GM21825 (cell line): ENCODE results near the gene THSD4.

Source experiments
- ATAC-seq: cut with Tn5 transposase; IDR thresholded peaks from one replicate; pipeline ENCODE4 v1.9.1; 2021; ENCODE audit warnings: mild to moderate bottlenecking, moderate library complexity; ENCODE audit not compliant: unreplicated experiment

The THSD4 gene

DNA sequence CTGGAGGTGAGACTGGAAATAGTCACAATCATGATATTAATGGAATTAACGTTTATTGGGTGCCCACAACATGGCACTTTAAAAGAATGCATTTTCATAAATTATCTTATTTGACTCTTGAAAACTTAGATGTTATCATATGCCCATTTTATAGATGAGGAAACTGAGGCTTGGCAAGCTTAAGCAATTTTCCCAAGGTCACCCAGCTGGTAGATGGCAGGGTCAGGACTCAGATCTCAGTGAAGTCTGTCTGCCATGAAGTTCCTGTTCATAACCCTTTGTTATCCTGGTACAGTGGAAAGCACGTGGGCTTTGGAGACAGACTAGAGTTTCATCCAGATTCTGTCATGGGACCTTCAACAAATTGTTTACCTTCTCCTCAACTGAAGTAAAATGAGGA lies 520.5 kb downstream of the THSD4 start:
- ATAC-seq: no peak

GRCh38 chr15:71638876-71639275 lies 523.6 kb downstream of the THSD4 start:
- no peak for ATAC-seq

- no peak for ATAC-seq
Observed at GRCh38 chr15:71639471-71639870, 524.2 kb downstream of the THSD4 start.

DNA sequence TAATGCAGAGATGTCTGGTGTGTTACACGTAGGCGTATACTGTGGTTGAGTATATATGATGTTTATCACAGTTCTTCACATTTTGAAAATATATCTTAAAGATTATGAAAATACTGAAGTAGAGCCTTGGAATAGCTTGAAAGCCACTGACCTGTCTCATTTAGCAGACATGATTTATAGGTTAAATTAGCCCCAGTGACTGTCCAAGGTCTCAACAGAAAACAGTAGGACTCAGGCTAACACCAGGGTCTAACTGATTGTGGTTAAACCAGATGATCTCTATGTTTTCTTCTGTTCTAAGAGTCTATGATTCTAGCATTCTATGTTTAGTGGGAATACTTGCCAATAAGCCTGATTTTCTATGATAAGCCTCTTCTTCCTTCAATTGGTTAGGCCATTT lies 528.6 kb downstream of the THSD4 start:
- ATAC-seq: no peak

- ATAC-seq: no peak
Observed at GRCh38 chr15:71646767-71647486, 531.7 kb downstream of the THSD4 start.

DNA sequence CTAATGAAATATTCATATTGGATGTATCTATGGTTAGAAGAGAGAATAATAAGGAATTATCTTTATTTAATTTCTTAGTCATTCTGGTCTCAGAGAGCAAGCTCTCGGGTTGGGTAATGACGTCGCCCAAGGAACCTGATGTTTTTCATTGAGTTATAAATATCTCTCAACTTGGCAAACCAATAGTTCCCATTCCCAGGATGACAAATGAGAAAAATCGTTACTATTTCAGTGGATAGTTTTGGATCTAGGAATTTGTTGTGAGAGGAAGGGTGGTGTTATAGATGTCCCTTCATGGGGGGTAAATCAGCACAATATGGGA lies 532.2 kb downstream of the THSD4 start:
- no peak for ATAC-seq

DNA sequence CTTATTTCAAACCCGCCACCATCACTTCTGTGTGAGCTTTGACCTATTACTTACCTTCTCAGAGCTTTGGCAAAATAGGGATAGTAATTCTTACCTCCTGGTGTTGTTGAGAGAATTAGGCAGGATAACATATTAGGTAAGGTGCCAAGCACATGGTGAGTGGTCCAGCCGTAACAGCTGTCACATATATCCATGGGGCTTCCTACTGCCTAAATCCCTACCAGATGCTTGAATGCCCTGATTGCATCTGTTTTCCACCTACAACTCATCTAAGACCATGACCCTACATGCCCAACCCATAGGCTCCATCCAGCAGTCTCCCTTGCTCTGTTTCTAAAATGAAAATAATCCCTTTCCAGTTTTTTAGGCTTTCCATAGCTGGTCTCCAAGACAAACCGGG lies 532.8 kb downstream of the THSD4 start:
- ATAC-seq: no peak

DNA sequence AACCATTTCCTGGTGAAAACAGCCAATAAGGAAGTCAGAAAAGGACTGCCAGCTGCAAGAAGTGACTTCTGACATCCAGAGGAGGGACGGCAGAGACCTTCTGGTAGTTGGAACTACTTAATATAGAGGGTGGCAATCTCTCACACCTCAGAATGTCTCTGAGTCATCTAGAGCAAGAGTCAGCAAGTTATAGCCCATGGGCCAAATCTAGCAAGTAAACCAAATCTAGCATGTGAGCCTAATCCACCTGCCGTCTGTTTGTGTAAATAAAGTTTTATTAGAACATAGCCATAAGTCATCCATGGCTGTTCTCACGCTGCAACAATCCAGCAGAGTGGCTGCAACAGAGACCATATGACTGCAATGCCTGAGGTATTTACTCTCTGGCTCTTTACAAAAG lies 534.6 kb downstream of the THSD4 start:
- no peak for ATAC-seq

GRCh38 chr15:71650603-71651002 lies 535.3 kb downstream of the THSD4 start:
- ATAC-seq: no peak

DNA sequence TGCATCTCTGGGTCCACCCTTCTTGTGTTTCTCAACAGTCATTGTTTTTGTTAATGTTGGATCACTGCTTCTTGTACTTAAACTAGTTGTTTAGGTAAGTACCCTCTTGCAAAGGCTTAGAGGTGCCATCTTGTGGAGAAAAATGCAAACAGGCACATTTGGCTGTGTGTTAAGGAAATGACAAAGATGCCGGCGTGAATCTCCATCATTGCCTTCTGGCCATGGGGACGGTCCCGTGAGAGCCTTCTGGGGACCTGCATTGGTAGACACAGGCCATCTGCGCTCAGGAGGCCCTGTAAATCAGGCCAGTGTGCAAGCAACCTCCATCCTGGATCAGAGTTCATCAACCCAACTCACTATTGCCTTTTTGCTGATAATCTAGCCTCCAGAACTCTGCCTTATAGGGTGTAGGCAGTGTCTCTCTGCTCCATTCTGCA lies 536.5 kb downstream of the THSD4 start:
- ATAC-seq: no peak

- ATAC-seq: no peak
Observed at GRCh38 chr15:71654042-71654719, 538.9 kb downstream of the THSD4 start.

GRCh38 chr15:71654720-71655174 lies 539.5 kb downstream of the THSD4 start:
- ATAC-seq: no peak

GRCh38 chr15:71656425-71656824 lies 541.2 kb downstream of the THSD4 start:
- ATAC-seq: no peak

GRCh38 chr15:71657141-71657540 lies 541.9 kb downstream of the THSD4 start:
- ATAC-seq: no peak

DNA sequence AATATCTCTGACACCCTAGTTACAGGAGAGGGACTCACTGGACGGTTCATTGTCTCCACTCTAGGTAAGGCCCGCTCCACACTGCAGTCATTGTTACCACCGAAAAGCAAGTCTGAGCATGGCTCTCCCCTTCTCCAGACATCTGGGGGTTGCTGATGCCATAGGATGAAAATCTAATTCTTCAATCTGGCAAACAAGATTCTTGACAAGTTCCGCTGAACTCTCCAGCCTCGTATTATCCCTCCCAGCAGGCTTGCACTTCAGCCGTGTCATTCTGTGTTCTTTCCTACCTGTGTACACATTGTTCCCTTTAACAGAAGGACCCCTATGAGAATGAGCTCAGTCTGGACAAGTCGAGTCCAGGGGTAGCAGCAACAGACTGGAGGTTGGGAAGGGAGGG lies 542.8 kb downstream of the THSD4 start:
- no peak for ATAC-seq

- ATAC-seq: no peak
Observed at GRCh38 chr15:71658827-71659729, 543.8 kb downstream of the THSD4 start.

DNA sequence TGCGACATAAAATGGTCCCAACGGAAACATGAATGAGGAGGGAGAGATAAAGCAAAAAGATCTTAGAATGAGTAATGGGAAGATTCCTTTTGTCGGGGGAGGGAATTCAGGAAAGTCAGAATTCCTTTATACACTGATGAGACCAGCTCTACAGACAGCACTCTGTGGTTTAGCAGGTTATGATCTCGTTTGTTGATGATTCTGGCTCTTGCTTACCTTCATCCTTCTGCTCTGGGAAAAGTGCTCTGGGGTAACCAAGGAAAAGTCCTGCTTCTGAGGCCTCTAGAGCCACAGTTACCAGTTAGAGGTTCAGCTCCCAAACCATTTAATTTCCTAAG lies 544.4 kb downstream of the THSD4 start:
- ATAC-seq: no peak

GRCh38 chr15:71660501-71660900 lies 545.2 kb downstream of the THSD4 start:
- no peak for ATAC-seq

DNA sequence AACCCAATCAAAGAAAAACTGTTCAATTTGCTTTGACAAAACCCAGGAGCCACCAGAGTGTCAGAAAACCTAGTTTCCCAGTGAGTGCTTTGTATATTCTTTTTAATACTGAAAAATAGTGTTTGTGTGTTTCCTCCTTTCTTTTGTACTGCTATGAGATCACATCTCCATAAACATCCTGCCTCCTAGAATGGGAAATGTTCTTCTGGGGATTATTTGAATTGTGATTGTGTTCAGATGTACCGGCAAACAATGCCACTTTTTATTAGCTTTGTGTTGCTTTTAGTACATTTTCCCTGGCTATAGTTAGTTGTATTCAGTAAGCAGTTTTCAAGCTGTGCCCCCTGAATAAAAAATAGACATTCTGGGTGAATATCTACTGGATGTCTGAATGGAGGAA lies 547.0 kb downstream of the THSD4 start:
- ATAC-seq: no peak

DNA sequence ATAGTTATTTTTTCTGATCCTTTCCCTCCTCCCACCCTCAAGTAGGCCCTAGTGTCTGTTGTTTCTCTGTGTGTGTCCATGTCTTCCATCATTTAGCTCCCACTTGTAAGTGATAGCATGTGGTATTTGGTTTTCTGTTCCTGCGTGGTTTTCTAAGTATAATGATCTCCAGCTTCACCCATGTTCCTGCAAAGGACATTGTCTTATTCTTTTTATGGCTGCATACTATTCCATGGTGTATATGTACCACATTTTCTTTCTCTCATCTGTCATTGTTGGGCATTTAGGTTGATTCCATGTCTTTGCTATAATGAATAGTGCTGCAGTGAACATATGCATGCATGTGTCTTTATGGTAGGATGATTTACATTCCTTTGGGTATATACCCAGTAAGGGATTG lies 549.4 kb downstream of the THSD4 start:
- no peak for ATAC-seq

- no peak for ATAC-seq
Observed at GRCh38 chr15:71666763-71667620, 551.7 kb downstream of the THSD4 start.
